ENCODE data around the gene UNC93A.
"Not testable (repeated sequence)": the region's sequence is repeated elsewhere in the genome, so short reads cannot be mapped to it uniquely, and the experiment has no call there.

The UNC93A gene

GRCh38 chr6:167356874-167357273, 65.8 kb downstream of the UNC93A start:
- H4K20me1 ChIP-seq (ENCODE audit: low read depth, low read length): no peaks in the 10 kb centered on the region
- H2AFZ ChIP-seq (ENCODE audit: low read depth, low read length, severe bottlenecking): no peak overlapping the region
- no peak overlapping the region for H3K9ac ChIP-seq (ENCODE audit: low read length)
- H3K27me3 ChIP-seq (ENCODE audit: low read length): no peaks in the 10 kb centered on the region
- no peaks in the 10 kb centered on the region for H3K79me2 ChIP-seq (ENCODE audit: insufficient read depth, low read length)
- H3F3A ChIP-seq (ENCODE audit: insufficient read depth): no peaks in the 10 kb centered on the region
- no peaks in the 10 kb centered on the region for H3K9me3 ChIP-seq (ENCODE audit: insufficient read depth, low read length)
- H3K4me3 ChIP-seq (ENCODE audit: insufficient read depth, low read length, poor library complexity, severe bottlenecking): no peak overlapping the region
- no peak overlapping the region for H3K27ac ChIP-seq (ENCODE audit: low read depth, low read length)
- no peaks in the 10 kb centered on the region for H3K9me2 ChIP-seq (replicated peaks; ENCODE audit: insufficient read depth, low read length)
- H3K36me3 ChIP-seq (ENCODE audit: low read length): no peaks in the 10 kb centered on the region
- no peak for TF ChIP-seq EZH2phosphoT487 (conservative IDR thresholded peaks at IDR 0.05; ENCODE audit: low read length)
- TF ChIP-seq, protein P1, sequence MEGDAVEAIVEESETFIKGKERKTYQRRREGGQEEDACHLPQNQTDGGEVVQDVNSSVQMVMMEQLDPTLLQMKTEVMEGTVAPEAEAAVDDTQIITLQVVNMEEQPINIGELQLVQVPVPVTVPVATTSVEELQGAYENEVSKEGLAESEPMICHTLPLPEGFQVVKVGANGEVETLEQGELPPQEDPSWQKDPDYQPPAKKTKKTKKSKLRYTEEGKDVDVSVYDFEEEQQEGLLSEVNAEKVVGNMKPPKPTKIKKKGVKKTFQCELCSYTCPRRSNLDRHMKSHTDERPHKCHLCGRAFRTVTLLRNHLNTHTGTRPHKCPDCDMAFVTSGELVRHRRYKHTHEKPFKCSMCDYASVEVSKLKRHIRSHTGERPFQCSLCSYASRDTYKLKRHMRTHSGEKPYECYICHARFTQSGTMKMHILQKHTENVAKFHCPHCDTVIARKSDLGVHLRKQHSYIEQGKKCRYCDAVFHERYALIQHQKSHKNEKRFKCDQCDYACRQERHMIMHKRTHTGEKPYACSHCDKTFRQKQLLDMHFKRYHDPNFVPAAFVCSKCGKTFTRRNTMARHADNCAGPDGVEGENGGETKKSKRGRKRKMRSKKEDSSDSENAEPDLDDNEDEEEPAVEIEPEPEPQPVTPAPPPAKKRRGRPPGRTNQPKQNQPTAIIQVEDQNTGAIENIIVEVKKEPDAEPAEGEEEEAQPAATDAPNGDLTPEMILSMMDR (IDR thresholded peaks at IDR 0.05; ENCODE audit: insufficient read depth, low read length, poor library complexity, severe bottlenecking): no peak
- H3K4me2 ChIP-seq (ENCODE audit: low read depth, low read length, poor library complexity, severe bottlenecking): no peak overlapping the region

DNA sequence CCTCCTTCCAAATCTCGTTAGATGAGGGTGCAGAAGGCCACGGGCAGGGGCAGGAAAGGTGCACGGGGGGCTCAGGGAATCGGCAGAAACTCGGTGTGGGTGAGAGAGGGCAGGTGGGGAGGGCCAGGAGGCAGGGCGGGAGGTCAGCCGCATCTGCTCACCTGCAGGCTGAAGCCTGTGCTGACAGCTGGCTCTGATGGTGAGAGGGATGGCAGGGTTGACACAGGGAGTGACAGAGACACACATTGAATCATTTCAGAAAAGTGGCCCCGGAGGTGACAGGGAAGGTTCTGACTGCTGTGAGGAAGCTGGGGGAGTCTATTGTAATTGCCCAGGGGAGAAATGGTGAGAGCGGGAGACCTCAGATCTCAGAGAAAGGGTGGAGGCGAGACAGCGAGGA, 67.3 kb downstream of the UNC93A start:
- not testable (repeated sequence) for H3K4me2 ChIP-seq (ENCODE audit: low read depth, low read length, poor library complexity, severe bottlenecking); H3K36me3 ChIP-seq (ENCODE audit: low read length); H3K27ac ChIP-seq (ENCODE audit: low read depth, low read length); H2AFZ ChIP-seq (ENCODE audit: low read depth, low read length, severe bottlenecking); H3K4me3 ChIP-seq (ENCODE audit: insufficient read depth, low read length, poor library complexity, severe bottlenecking); H3K9me2 ChIP-seq (replicated peaks; ENCODE audit: insufficient read depth, low read length); H3F3A ChIP-seq (ENCODE audit: insufficient read depth); H3K9ac ChIP-seq (ENCODE audit: low read length); H4K20me1 ChIP-seq (ENCODE audit: low read depth, low read length); H3K79me2 ChIP-seq (ENCODE audit: insufficient read depth, low read length); H3K27me3 ChIP-seq (ENCODE audit: low read length); H3K9me3 ChIP-seq (ENCODE audit: insufficient read depth, low read length)

DNA sequence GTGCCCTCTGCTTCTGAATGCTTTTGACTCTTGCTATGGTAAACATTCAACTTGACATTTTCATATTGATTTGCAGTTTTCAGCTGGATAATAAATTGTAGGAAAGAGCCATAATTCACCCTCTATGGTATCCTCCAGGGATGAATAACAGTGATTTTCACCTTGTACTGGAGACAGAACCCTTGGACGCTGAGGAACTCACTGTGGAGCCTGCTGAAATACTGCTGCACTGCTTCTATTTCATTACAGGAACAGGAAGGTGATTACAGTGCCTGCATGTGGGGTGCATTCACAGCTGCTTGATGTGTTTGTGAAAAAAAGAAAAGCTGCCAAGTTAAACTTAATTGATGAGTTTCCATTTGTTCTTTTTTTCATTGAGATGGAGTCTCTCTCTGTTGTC, 70.1 kb downstream of the UNC93A start:
- H3K9me3 ChIP-seq (ENCODE audit: insufficient read depth, low read length); H3K9ac ChIP-seq (ENCODE audit: low read length); H3K9me2 ChIP-seq (replicated peaks; ENCODE audit: insufficient read depth, low read length); H2AFZ ChIP-seq (ENCODE audit: low read depth, low read length, severe bottlenecking); H3K36me3 ChIP-seq (ENCODE audit: low read length); H3K27me3 ChIP-seq (ENCODE audit: low read length); H3K79me2 ChIP-seq (ENCODE audit: insufficient read depth, low read length); H3F3A ChIP-seq (ENCODE audit: insufficient read depth); H3K4me2 ChIP-seq (ENCODE audit: low read depth, low read length, poor library complexity, severe bottlenecking); H3K4me3 ChIP-seq (ENCODE audit: insufficient read depth, low read length, poor library complexity, severe bottlenecking); H4K20me1 ChIP-seq (ENCODE audit: low read depth, low read length); H3K27ac ChIP-seq (ENCODE audit: low read depth, low read length): not testable (repeated sequence)

Measured in SU-DHL-6 (cell line).